ENCODE data around the gene KSR1. TPM values are rescaled to one million over a fixed set of nuclear protein-coding genes. Genes with fewer than 3 reads are reported as not detected.

Gene KSR1
- total and polyA plus RNA-seq, 2 experiments from 2014 or later = 7.8 to 53.2 TPM

- Histone ChIP-seq H3K79me2 (replicated peaks; ENCODE audit: insufficient read depth) (no peaks in the 10 kb centered on the region), H3K27ac (ENCODE audit: low read depth) (no peak overlapping the region), H3K4me1 (ENCODE audit: insufficient read depth) (no peaks in the 10 kb centered on the region), H3K27me3 (ENCODE audit: insufficient read depth) (no peaks in the 10 kb centered on the region), H3K4me2 (no peak overlapping the region), H4K20me1 (replicated peaks; ENCODE audit: insufficient read depth) (no peaks in the 10 kb centered on the region), H3K9me2 (ENCODE audit: insufficient read depth) (no peaks in the 10 kb centered on the region), H3F3A (replicated peaks; ENCODE audit: low read depth) (no peaks in the 10 kb centered on the region), H3K4me3 (no peak overlapping the region), H2AFZ (no peak overlapping the region), H3K36me3 (ENCODE audit: insufficient read depth) (no peaks in the 10 kb centered on the region)
- TF ChIP-seq ZNF462 (CRISPR knock-in tag; IDR thresholded peaks at IDR 0.05) (no peak), JUNB (IDR thresholded peaks at IDR 0.05; ENCODE audit: unreplicated experiment) (no peak), NANOG (IDR thresholded peaks at IDR 0.05; ENCODE audit: borderline replicate concordance) (no peak), EZH2 (IDR thresholded peaks at IDR 0.05; ENCODE audit: low read depth, unreplicated experiment) (no peak), EZH2phosphoT487 (IDR thresholded peaks at IDR 0.05; ENCODE audit: unreplicated experiment) (no peak), ETS1 (IDR thresholded peaks at IDR 0.05) (no peak), ZNF114 (CRISPR knock-in tag; IDR thresholded peaks at IDR 0.05) (no peak), ZNF331 (CRISPR knock-in tag; IDR thresholded peaks at IDR 0.05; ENCODE audit: low read depth) (no peak), POLR2AphosphoS5 (IDR thresholded peaks at IDR 0.05; ENCODE audit: low read depth) (no peak), CREB1 (CRISPR knock-in tag; IDR thresholded peaks at IDR 0.05; ENCODE audit: low read depth) (no peak), CTCF (conservative IDR thresholded peaks at IDR 0.05; ENCODE audit: low read depth in 2 of 2) (no peak), STAT1 (IDR thresholded peaks at IDR 0.05; ENCODE audit: unreplicated experiment) (no peak), REST (IDR thresholded peaks at IDR 0.05; ENCODE audit: unreplicated experiment) (no peak)
- Mint-ChIP-seq H3K4me1 (no peaks in the 10 kb centered on the region), H3K27me3 (ENCODE audit: insufficient read depth, low read depth, poor library complexity) (peaks cover 10% of the 10 kb centered on the region), H3K36me3 (ENCODE audit: low read depth) (no peaks in the 10 kb centered on the region; the same call in 2 of the 3 replicates), H3K27ac (no peak overlapping the region), H3K4me3 (no peak overlapping the region), H3K9me3 (peaks cover 3% of the 10 kb centered on the region; the same call in 1 of the 3 replicates)
- ATAC-seq (no peak), DNase-seq (ENCODE audit: low spot score) (no peak)
Observed at GRCh38 chr17:27667656-27668487, 211.6 kb downstream of the KSR1 start.
